ENCODE measurements around the gene SIGLEC1. TPM values are rescaled to one million over a fixed set of nuclear protein-coding genes. Genes with fewer than 3 reads are reported as not detected.
A peak's percentile ranks its signal among the peaks of the same experiment; 100 is the strongest.

Gene SIGLEC1
- total and polyA plus RNA-seq, 2 of the 4 experiments (the other 2 are of a cell fraction) = not detected

DNA sequence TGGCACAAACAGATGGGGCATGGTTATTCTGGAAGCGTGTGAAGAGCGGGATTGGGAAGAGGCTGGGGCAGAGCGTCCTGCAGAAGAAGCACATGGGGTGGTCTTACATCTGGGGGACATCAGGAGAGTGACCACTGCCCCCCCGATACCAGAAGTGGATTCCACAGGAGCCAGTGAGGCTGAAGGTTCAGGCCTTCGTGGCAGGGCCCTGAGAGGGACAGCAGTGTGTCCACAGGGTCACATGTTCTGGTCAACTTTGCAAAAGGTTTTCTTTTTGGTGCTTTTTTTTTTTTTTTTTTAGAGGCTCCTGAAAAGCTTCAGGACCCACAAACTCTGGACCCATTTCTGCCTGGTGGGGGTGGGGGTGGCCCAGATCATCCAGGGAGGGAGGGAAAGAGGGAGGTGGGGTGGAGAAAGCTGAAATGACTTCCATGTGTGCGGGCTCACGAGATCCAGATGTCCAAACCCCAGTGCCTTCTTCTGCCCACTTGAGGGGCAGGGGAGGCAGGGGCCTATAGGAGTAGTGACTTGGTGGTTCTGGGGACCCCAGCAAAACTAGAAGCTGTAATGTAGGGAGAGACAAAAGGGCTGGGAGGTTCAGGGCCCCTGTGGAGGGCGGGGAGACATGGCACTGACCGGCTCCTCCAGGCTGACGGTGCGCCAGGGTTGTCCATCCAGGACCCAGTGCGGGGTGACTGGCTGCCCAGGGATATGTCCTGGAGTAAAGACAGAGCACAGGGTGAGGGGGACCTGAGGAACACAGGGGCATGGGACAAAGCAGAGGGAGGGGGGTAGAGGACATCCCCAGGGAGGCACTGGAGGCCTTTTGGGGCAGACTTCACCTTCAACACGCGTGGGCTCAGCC lies 33.3 kb downstream of the SIGLEC1 start:
- Histone ChIP-seq H3K9me3 (ENCODE audit: control insufficient read depth, insufficient read depth, low read length) (no peaks in the 10 kb centered on the region), H3K9me1 (ENCODE audit: insufficient read depth, low read length) (no peaks in the 10 kb centered on the region), H3K4me1 (ENCODE audit: control insufficient read depth, insufficient read depth, low read length) (peaks cover 19% of the 10 kb centered on the region), H3K4ac (ENCODE audit: low read depth, low read length) (no peak overlapping the region), H3K18ac (ENCODE audit: low read depth, low read length) (no peak overlapping the region), H3K27me3 (ENCODE audit: control insufficient read depth, insufficient read depth, low read length) (peaks cover 23% of the 10 kb centered on the region), H2BK120ac (ENCODE audit: low read depth, low read length) (no peak overlapping the region), H3K9ac (ENCODE audit: low read depth, low read length) (no peak overlapping the region), H3K4me2 (ENCODE audit: low read depth, low read length) (no peak overlapping the region), H2BK5ac (ENCODE audit: low read depth, low read length, poor library complexity, severe bottlenecking) (no peak overlapping the region), H2AK5ac (ENCODE audit: low read depth, low read length) (peak overlapping the region; percentile 33), H4K91ac (ENCODE audit: insufficient read depth, low read depth, low read length) (no peak overlapping the region), H2BK20ac (ENCODE audit: low read depth, low read length) (no peak overlapping the region), H3K4me3 (ENCODE audit: insufficient read depth, low read depth, low read length) (no peak overlapping the region), H2AFZ (replicated peaks; ENCODE audit: low read length, poor library complexity) (peak overlapping the region; percentile 27), H3K56ac (ENCODE audit: extremely low read depth, insufficient read depth, low read length) (no peak overlapping the region), H2AK9ac (replicated peaks; ENCODE audit: low read depth, low read length, poor library complexity) (no peak overlapping the region), H4K5ac (ENCODE audit: low read depth, low read length) (no peak overlapping the region), H4K20me1 (ENCODE audit: insufficient read depth, low read length) (no peaks in the 10 kb centered on the region), H3K23ac (ENCODE audit: low read depth, low read length) (no peak overlapping the region), H3K27ac (ENCODE audit: insufficient read depth, low read length) (no peak overlapping the region), H3K79me1 (ENCODE audit: low read depth in 1 of 2, low read length in 2 of 2) (no peaks in the 10 kb centered on the region), H3K36me3 (ENCODE audit: control insufficient read depth, insufficient read depth, low read length) (no peaks in the 10 kb centered on the region), H4K8ac (ENCODE audit: low read depth in 2 of 2, low read length in 2 of 2) (no peak overlapping the region), H2BK15ac (ENCODE audit: low read depth, low read length) (no peak overlapping the region), H3K14ac (replicated peaks; ENCODE audit: low read depth, low read length) (no peak overlapping the region)
- ATAC-seq (ENCODE audit: low read depth) (no peak), DNase-seq (no peak)
- intact Hi-C loops (cut with micrococcal nuclease) (loop anchor here (5.0 to 10.0 kb wide), 2 partner anchors 88 to 406 kb away; partner anchors contain the start of gene ADISSP), in situ Hi-C loops (cut with MboI; ENCODE audit: low sequenced_read_pairs) (no loop called here), dilution Hi-C loops (cut with HindIII; ENCODE audit: low sequenced_read_pairs, unreplicated experiment) (no loop called here)
- ChIA-PET CTCF (no interaction called here), POLR2A (ENCODE audit: unreplicated experiment) (no interaction called here)
- BruUV-seq (replicated peaks) = no TSS peak
- WGBS, 2 experiments (ENCODE audit: extremely low coverage in 2 of 2, insufficient read length in 1 of 2) = 93% methylated on average over 5 of the region's 14 CpGs; no CpG with 5 or more reads in 1 of the 2 experiments
- TF ChIP-seq RFX5 (IDR thresholded peaks at IDR 0.05; ENCODE audit: low read depth, low read length) (no peak), RCOR1 (IDR thresholded peaks at IDR 0.05; ENCODE audit: insufficient replicate concordance, low read length) (no peak), BHLHE40 (IDR thresholded peaks at IDR 0.05; ENCODE audit: low read depth, low read length) (no peak), MAFK (IDR thresholded peaks at IDR 0.05; ENCODE audit: low read depth, low read length) (no peak), FOS (IDR thresholded peaks at IDR 0.05; ENCODE audit: low read depth, low read length) (no peak), NFE2L2 (IDR thresholded peaks at IDR 0.05; ENCODE audit: low read depth, low read length) (no peak)

All from IMR-90 (cell line).